A549 (cell line): ENCODE measurements around the gene SLC16A3. TPM values are rescaled to one million over a fixed set of nuclear protein-coding genes. Genes with fewer than 3 reads are reported as not detected.
A peak's percentile ranks its signal among the peaks of the same experiment; 100 is the strongest.

Experiments
- BHLHE40 ChIP-seq: IDR thresholded peaks from 2 replicates; pipeline ENCODE4 v1.6.1; 2012; ENCODE audit warnings: low read depth, low read length, inconsistent platforms
- CBX2 ChIP-seq: fragments of 200-600 bp; sonication (generic); IDR thresholded peaks from 2 replicates; pipeline ENCODE4 v1.6.1; 2016; ENCODE audit warnings: low read depth, mild to moderate bottlenecking, borderline replicate concordance
- CHD4 ChIP-seq: fragments of 200-600 bp; sonication (generic); IDR thresholded peaks from 2 replicates; pipeline ENCODE4 v1.6.1; 2016; ENCODE audit warnings: antibody characterized with exemption, mild to moderate bottlenecking, borderline replicate concordance
- EHMT2 ChIP-seq: fragments of 200-600 bp; sonication (generic); IDR thresholded peaks from 2 replicates; pipeline ENCODE4 v1.6.1; 2016; ENCODE audit warnings: antibody characterized with exemption, low read depth, mild to moderate bottlenecking, moderate library complexity
- HOXB5 ChIP-seq: fragments of 250-450 bp; sonication (Bioruptor Pico); IDR thresholded peaks from 2 replicates; pipeline ENCODE4 v1.5.0; 2020; ENCODE audit warnings: mild to moderate bottlenecking, moderate library complexity
- MYC ChIP-seq: IDR thresholded peaks from 2 replicates; pipeline ENCODE4 v1.6.1; 2012; ENCODE audit warnings: mild to moderate bottlenecking, inconsistent platforms, low read length, improper control_type of control experiment, borderline replicate concordance
- NPAS2 ChIP-seq: fragments of 250-450 bp; sonication (Bioruptor Pico); IDR thresholded peaks from 2 replicates; pipeline ENCODE4 v1.8.0; 2022; ENCODE audit warnings: mild to moderate bottlenecking, moderate library complexity, borderline replicate concordance
- NR3C1 ChIP-seq: fragments of >200 bp; sonication (Bioruptor Twin); formaldehyde crosslinking; IDR thresholded peaks from 3 replicates; pipeline ENCODE4 v1.6.1; 2017
- polyA plus RNA-seq, 4 experiments: library from polyadenylated mRNA; depleted of rRNA in 3 of 4; stranded (reverse); fragments of >200 nt; fragmentation: RNase III in 1 of 4; extraction: RNeasy Plus Mini Kit Qiagen cat#74134 plus additional on column Dnase treatment in 1 of 4; gene quantifications; 2 replicates in 3 of 4; 3 replicates in 1 of 4; pipeline ENCODE4 v1.2.3, GENCODE V29; 2011 to 2017
- TF ChIP-seq, protein P1 (sequence below): fragments of >200 bp; sonication (Bioruptor Twin); formaldehyde crosslinking; IDR thresholded peaks from 3 replicates; pipeline ENCODE4 v1.6.1; 2016
- TF ChIP-seq, protein P2 (sequence below): IDR thresholded peaks from 2 replicates; pipeline ENCODE4 v1.6.1; 2012
- TF ChIP-seq, protein P3 (sequence below): fragments of 200-600 bp; sonication (generic); IDR thresholded peaks from 2 replicates; pipeline ENCODE4 v1.6.1; 2016; ENCODE audit warnings: antibody characterized with exemption, mild to moderate bottlenecking, moderate library complexity
- TF ChIP-seq, protein P4 (sequence below): fragments of >200 bp; sonication (Bioruptor Twin); formaldehyde crosslinking; IDR thresholded peaks from 3 replicates; pipeline ENCODE4 v1.5.1; 2016
- TF ChIP-seq, protein P5 (sequence below): IDR thresholded peaks from 2 replicates; pipeline ENCODE4 v1.6.1; 2012; ENCODE audit warnings: low read depth, borderline replicate concordance
- TF ChIP-seq, protein P6 (sequence below): fragments of 250-450 bp; sonication (Bioruptor Pico); IDR thresholded peaks from 2 replicates; pipeline ENCODE4 v1.5.0; 2020; ENCODE audit warnings: low read depth, mild to moderate bottlenecking, moderate library complexity
- TF ChIP-seq, protein P7 (sequence below): IDR thresholded peaks from 2 replicates; pipeline ENCODE4 v1.6.1; 2012

Gene SLC16A3
- polyA plus RNA-seq, 2 of the 4 experiments (the other 2 are of a cell fraction): 28.6 to 90.9 TPM

DNA sequence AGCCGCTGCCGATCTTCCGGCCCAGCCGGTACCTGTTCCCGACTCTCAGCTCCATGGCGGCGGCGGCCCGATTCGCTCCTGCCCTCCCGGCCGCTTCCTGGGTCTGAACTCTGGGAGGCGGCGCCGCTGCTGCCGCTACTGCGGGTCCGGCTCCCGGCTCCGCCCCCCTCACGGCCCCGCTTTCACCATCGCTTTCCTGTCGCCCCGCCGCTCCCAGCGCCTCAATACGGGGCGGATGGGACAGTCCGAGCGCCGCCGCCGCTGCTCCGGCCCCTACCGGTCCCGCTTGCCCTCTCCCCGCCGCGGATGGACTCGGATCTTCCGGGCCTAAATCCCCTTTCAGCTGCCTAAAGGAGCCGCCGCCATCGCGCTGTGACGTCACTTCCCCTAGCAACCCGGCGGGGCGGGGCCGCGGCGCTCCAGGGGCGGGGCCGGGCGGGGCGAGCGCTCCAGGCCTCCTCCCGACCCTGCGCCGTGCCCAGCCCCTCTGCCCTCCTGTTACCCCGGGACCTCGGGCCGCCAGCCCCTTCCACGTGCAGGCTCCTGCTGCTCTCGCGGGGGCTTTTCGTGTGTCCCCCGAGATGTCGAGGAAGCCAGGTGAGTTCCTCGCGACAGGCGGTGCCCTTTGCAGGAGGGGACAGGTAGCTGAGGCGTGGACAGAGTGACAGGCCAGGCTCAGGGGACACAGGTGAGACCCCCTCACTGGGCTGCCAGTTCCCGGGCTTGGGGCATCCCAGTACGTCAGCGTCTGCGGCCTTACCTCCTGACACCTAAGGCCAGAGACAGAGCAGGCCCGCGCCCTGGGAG, 44.7 kb downstream of the SLC16A3 start, which contains the start of gene CSNK1D (continued):
- TF ChIP-seq, protein P1, sequence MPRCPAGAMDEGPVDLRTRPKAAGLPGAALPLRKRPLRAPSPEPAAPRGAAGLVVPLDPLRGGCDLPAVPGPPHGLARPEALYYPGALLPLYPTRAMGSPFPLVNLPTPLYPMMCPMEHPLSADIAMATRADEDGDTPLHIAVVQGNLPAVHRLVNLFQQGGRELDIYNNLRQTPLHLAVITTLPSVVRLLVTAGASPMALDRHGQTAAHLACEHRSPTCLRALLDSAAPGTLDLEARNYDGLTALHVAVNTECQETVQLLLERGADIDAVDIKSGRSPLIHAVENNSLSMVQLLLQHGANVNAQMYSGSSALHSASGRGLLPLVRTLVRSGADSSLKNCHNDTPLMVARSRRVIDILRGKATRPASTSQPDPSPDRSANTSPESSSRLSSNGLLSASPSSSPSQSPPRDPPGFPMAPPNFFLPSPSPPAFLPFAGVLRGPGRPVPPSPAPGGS: peak; percentile 95
- TF ChIP-seq, protein P2, sequence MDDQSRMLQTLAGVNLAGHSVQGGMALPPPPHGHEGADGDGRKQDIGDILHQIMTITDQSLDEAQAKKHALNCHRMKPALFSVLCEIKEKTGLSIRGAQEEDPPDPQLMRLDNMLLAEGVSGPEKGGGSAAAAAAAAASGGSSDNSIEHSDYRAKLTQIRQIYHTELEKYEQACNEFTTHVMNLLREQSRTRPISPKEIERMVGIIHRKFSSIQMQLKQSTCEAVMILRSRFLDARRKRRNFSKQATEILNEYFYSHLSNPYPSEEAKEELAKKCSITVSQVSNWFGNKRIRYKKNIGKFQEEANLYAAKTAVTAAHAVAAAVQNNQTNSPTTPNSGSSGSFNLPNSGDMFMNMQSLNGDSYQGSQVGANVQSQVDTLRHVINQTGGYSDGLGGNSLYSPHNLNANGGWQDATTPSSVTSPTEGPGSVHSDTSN: peak; percentile 33; the same call in 1 of the 2 replicates
- no peak for TF ChIP-seq CBX2
- TF ChIP-seq, protein P3, sequence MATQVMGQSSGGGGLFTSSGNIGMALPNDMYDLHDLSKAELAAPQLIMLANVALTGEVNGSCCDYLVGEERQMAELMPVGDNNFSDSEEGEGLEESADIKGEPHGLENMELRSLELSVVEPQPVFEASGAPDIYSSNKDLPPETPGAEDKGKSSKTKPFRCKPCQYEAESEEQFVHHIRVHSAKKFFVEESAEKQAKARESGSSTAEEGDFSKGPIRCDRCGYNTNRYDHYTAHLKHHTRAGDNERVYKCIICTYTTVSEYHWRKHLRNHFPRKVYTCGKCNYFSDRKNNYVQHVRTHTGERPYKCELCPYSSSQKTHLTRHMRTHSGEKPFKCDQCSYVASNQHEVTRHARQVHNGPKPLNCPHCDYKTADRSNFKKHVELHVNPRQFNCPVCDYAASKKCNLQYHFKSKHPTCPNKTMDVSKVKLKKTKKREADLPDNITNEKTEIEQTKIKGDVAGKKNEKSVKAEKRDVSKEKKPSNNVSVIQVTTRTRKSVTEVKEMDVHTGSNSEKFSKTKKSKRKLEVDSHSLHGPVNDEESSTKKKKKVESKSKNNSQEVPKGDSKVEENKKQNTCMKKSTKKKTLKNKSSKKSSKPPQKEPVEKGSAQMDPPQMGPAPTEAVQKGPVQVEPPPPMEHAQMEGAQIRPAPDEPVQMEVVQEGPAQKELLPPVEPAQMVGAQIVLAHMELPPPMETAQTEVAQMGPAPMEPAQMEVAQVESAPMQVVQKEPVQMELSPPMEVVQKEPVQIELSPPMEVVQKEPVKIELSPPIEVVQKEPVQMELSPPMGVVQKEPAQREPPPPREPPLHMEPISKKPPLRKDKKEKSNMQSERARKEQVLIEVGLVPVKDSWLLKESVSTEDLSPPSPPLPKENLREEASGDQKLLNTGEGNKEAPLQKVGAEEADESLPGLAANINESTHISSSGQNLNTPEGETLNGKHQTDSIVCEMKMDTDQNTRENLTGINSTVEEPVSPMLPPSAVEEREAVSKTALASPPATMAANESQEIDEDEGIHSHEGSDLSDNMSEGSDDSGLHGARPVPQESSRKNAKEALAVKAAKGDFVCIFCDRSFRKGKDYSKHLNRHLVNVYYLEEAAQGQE: no peak
- TF ChIP-seq, protein P4, sequence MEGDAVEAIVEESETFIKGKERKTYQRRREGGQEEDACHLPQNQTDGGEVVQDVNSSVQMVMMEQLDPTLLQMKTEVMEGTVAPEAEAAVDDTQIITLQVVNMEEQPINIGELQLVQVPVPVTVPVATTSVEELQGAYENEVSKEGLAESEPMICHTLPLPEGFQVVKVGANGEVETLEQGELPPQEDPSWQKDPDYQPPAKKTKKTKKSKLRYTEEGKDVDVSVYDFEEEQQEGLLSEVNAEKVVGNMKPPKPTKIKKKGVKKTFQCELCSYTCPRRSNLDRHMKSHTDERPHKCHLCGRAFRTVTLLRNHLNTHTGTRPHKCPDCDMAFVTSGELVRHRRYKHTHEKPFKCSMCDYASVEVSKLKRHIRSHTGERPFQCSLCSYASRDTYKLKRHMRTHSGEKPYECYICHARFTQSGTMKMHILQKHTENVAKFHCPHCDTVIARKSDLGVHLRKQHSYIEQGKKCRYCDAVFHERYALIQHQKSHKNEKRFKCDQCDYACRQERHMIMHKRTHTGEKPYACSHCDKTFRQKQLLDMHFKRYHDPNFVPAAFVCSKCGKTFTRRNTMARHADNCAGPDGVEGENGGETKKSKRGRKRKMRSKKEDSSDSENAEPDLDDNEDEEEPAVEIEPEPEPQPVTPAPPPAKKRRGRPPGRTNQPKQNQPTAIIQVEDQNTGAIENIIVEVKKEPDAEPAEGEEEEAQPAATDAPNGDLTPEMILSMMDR: no peak
- no peak for TF ChIP-seq NPAS2 (CRISPR knock-in tag)
- no peak for TF ChIP-seq BHLHE40
- no peak for TF ChIP-seq NR3C1
- TF ChIP-seq, protein P5, sequence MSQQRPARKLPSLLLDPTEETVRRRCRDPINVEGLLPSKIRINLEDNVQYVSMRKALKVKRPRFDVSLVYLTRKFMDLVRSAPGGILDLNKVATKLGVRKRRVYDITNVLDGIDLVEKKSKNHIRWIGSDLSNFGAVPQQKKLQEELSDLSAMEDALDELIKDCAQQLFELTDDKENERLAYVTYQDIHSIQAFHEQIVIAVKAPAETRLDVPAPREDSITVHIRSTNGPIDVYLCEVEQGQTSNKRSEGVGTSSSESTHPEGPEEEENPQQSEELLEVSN: no peak
- TF ChIP-seq HOXB5 (CRISPR knock-in tag): 0 out of 2 replicates have a peak, but pooled peaks have one; percentile 60
- TF ChIP-seq, protein P6, sequence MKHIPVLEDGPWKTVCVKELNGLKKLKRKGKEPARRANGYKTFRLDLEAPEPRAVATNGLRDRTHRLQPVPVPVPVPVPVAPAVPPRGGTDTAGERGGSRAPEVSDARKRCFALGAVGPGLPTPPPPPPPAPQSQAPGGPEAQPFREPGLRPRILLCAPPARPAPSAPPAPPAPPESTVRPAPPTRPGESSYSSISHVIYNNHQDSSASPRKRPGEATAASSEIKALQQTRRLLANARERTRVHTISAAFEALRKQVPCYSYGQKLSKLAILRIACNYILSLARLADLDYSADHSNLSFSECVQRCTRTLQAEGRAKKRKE (CRISPR knock-in tag): no peak
- TF ChIP-seq, protein P7, sequence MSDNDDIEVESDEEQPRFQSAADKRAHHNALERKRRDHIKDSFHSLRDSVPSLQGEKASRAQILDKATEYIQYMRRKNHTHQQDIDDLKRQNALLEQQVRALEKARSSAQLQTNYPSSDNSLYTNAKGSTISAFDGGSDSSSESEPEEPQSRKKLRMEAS: peak; percentile 91
- TF ChIP-seq CHD4: no peak
- no peak for TF ChIP-seq EHMT2
- peak; percentile 73; the same call in 1 of the 2 replicates for TF ChIP-seq MYC
